DMS153 (cell line): ENCODE measurements around the gene DPPA4.
"Not testable (repeated sequence)": the region's sequence is repeated elsewhere in the genome, so short reads cannot be mapped to it uniquely, and the experiment has no call there.

Experiments used
- DNase-seq: peaks from one replicate; lab custom pipeline; 2025; lab: John Stamatoyannopoulos, UW

DPPA4 gene

GRCh38 chr3:109337393-109337792 lies at the start of gene DPPA4:
Gene DPPA4, minus strand, starts transcription at chr3:109337546. Its CDS starts 29 bp downstream, at chr3:109337517.
- no peak for DNase-seq

GRCh38 chr3:109385442-109386318 lies 48.3 kb upstream of the DPPA4 start:
- no peak for DNase-seq

- no peak for DNase-seq
These were observed 46.8 kb upstream of the DPPA4 start for GRCh38 chr3:109384164-109384563.

- DNase-seq = no peak
These were observed 45.2 kb upstream of the DPPA4 start for GRCh38 chr3:109382588-109382987.

- DNase-seq = no peak
These were observed 38.6 kb upstream of the DPPA4 start for GRCh38 chr3:109375975-109376374.

- not testable (repeated sequence) for DNase-seq
These were observed 37.1 kb upstream of the DPPA4 start for GRCh38 chr3:109374434-109374833.

GRCh38 chr3:109373933-109374332 lies 36.6 kb upstream of the DPPA4 start:
- no peak for DNase-seq

- no peak for DNase-seq
These were observed 35.3 kb upstream of the DPPA4 start for GRCh38 chr3:109372639-109373038.

GRCh38 chr3:109369510-109369909 lies 32.2 kb upstream of the DPPA4 start:
- DNase-seq = no peak

GRCh38 chr3:109364088-109364487 lies 26.7 kb upstream of the DPPA4 start:
- no peak for DNase-seq

GRCh38 chr3:109363634-109364033 lies 26.3 kb upstream of the DPPA4 start:
- no peak for DNase-seq

GRCh38 chr3:109362823-109363222 lies 25.5 kb upstream of the DPPA4 start:
- DNase-seq = no peak

GRCh38 chr3:109358809-109359208 lies 21.5 kb upstream of the DPPA4 start:
- DNase-seq = not testable (repeated sequence)

GRCh38 chr3:109356442-109357155 lies 19.3 kb upstream of the DPPA4 start:
- DNase-seq = no peak

- DNase-seq = no peak
These were observed 18.5 kb upstream of the DPPA4 start for GRCh38 chr3:109355625-109356441.

- DNase-seq = no peak
These were observed 15.7 kb upstream of the DPPA4 start for GRCh38 chr3:109353057-109353456.

GRCh38 chr3:109351231-109351630 lies 13.9 kb upstream of the DPPA4 start:
- no peak for DNase-seq

GRCh38 chr3:109346770-109347295 lies 9.5 kb upstream of the DPPA4 start:
- DNase-seq = no peak

GRCh38 chr3:109346099-109346498 lies 8.8 kb upstream of the DPPA4 start:
- DNase-seq = no peak

GRCh38 chr3:109339714-109340648 lies 2.6 kb upstream of the DPPA4 start:
- no peak for DNase-seq

GRCh38 chr3:109339197-109339596 lies 1.9 kb upstream of the DPPA4 start:
- DNase-seq = no peak
